Measurements from ENCODE around the gene C2CD4B.

DNA sequence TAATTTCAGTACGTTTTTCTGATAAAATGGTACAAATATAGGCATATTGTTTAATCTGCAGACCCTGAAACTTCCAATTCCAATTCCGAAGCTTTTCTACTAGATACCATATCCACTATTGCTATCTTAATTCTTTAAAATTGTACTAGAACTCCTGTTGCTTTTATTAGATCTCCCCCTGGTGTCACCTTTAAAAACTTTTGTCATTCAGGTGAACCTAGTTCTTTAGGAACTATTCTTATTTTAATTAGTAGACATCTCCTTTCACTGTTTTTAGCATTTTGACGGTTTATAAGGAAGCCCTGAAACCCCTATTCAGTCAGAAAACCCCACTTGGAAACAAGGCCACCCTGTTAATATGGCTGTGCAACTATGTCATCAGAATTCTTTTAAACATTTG, 22.3 kb downstream of the C2CD4B start:
- TF ChIP-seq EZH2 (IDR thresholded peaks at IDR 0.05; ENCODE audit: borderline replicate concordance, insufficient read depth, low read depth, low read length, poor library complexity, severe bottlenecking): no peak
- TF ChIP-seq, protein P1, sequence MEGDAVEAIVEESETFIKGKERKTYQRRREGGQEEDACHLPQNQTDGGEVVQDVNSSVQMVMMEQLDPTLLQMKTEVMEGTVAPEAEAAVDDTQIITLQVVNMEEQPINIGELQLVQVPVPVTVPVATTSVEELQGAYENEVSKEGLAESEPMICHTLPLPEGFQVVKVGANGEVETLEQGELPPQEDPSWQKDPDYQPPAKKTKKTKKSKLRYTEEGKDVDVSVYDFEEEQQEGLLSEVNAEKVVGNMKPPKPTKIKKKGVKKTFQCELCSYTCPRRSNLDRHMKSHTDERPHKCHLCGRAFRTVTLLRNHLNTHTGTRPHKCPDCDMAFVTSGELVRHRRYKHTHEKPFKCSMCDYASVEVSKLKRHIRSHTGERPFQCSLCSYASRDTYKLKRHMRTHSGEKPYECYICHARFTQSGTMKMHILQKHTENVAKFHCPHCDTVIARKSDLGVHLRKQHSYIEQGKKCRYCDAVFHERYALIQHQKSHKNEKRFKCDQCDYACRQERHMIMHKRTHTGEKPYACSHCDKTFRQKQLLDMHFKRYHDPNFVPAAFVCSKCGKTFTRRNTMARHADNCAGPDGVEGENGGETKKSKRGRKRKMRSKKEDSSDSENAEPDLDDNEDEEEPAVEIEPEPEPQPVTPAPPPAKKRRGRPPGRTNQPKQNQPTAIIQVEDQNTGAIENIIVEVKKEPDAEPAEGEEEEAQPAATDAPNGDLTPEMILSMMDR (IDR thresholded peaks at IDR 0.05): no peak
